Osteocyte (in vitro differentiated cells): ENCODE results near the gene NPNT. TPM values are rescaled to one million over a fixed set of nuclear protein-coding genes. Genes with fewer than 3 reads are reported as not detected.

Source experiments
- DNase-seq: peaks from one replicate; pipeline ENCODE4 v3.0.0; 2021; ENCODE audit warnings: mixed read lengths; ENCODE audit not compliant: unreplicated experiment; ENCODE audit errors: extremely low spot score
- H3K27ac Mint-ChIP-seq: one replicate; pipeline ENCODE4 v1.8.0; 2021; ENCODE audit warnings: mild to moderate bottlenecking, mixed read lengths; ENCODE audit not compliant: unreplicated experiment
- H3K27me3 Mint-ChIP-seq: one replicate; pipeline ENCODE4 v1.8.0; 2021; ENCODE audit warnings: mixed read lengths; ENCODE audit not compliant: unreplicated experiment
- H3K36me3 Mint-ChIP-seq: one replicate; pipeline ENCODE4 v1.8.0; 2021; ENCODE audit warnings: mixed read lengths; ENCODE audit not compliant: unreplicated experiment
- H3K4me1 Mint-ChIP-seq: one replicate; pipeline ENCODE4 v1.8.0; 2021; ENCODE audit warnings: mixed read lengths; ENCODE audit not compliant: unreplicated experiment
- H3K4me3 Mint-ChIP-seq: one replicate; pipeline ENCODE4 v1.8.0; 2021; ENCODE audit warnings: mild to moderate bottlenecking, moderate library complexity, mixed read lengths; ENCODE audit not compliant: unreplicated experiment
- H3K9me3 Mint-ChIP-seq: one replicate; pipeline ENCODE4 v1.8.0; 2021; ENCODE audit warnings: mixed read lengths; ENCODE audit not compliant: unreplicated experiment
- total RNA-seq: library from RNA; stranded (reverse); gene quantifications from 2 replicates; pipeline ENCODE4 v1.2.1, GENCODE V29; 2021
- TF ChIP-seq, protein P1 (sequence below): fragments of 200-600 bp; sonication (generic); IDR thresholded peaks from 2 replicates; pipeline ENCODE4 v1.5.0; 2021; ENCODE audit warnings: antibody characterized with exemption, mild to moderate bottlenecking, moderate library complexity

Gene NPNT
- total RNA-seq, 1 donor from 2014 or later = not detected

DNA sequence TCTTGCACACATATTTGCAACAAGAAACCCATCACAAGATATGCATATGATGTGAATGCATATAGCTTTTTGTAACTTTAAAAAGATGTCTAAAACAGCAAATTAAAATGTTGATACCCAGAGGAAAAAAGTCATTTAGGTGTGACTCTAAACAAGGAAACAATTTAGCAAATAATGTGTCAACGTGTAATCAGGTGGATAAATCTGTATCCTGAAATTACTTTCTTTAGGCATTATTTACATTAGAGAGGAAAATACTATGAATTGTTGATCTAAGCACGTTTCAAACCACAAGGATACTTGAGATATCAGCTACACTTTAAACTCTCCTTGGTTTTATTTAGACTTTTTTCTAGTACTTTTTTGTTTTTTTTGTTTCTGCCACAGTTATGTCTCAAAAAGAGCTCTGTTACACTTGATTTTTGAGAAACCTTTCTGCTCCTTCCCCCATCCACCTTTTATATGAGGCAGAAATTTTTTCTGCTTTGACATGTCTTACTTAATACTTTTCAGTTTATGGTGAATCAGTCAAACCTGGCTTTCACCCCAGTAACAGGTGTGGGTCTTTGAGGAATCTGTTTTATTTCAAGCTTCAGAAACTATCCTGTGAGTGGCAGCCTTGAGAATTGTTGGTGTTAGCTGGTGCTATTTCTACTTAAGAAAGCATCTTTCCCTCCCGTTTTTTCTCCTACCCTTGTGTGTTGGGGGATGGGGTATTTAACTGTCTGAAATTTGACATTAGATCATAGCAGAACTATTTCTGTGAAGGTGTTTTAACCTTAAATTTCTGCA, 1.9 kb downstream of the NPNT start:
- peaks cover 91% of the 10 kb centered on the region for H3K27me3 Mint-ChIP-seq
- TF ChIP-seq, protein P1, sequence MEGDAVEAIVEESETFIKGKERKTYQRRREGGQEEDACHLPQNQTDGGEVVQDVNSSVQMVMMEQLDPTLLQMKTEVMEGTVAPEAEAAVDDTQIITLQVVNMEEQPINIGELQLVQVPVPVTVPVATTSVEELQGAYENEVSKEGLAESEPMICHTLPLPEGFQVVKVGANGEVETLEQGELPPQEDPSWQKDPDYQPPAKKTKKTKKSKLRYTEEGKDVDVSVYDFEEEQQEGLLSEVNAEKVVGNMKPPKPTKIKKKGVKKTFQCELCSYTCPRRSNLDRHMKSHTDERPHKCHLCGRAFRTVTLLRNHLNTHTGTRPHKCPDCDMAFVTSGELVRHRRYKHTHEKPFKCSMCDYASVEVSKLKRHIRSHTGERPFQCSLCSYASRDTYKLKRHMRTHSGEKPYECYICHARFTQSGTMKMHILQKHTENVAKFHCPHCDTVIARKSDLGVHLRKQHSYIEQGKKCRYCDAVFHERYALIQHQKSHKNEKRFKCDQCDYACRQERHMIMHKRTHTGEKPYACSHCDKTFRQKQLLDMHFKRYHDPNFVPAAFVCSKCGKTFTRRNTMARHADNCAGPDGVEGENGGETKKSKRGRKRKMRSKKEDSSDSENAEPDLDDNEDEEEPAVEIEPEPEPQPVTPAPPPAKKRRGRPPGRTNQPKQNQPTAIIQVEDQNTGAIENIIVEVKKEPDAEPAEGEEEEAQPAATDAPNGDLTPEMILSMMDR = no peak
- no peaks in the 10 kb centered on the region for H3K9me3 Mint-ChIP-seq
- no peak for DNase-seq
- peaks cover 14% of the 10 kb centered on the region for H3K4me1 Mint-ChIP-seq
- no peak overlapping the region for H3K27ac Mint-ChIP-seq
- no peaks in the 10 kb centered on the region for H3K36me3 Mint-ChIP-seq
- peak overlapping the region; percentile 68 for H3K4me3 Mint-ChIP-seq

DNA sequence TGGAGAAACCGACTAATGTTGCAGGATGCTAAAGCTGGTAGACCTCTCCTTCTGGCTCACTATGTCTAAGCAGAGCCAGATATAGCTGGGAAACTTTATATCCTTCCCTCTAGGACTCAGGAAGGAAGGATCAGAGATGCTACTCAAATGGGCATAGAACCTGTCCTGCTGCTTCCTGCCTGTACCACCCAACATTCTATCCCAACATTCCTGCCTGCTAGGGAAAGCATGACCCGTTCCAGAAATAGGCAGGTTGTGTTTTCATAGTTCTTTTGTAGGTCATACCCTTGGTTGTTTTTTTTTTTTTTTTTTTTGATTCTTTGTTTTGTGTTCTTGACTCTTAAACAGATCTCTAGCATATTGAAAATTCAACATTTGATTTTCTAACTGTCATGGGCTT, 5.3 kb downstream of the NPNT start:
- Mint-ChIP-seq H3K36me3 (no peaks in the 10 kb centered on the region), H3K27ac (no peak overlapping the region), H3K27me3 (peaks cover 90% of the 10 kb centered on the region), H3K4me1 (peaks cover 9% of the 10 kb centered on the region), H3K9me3 (no peaks in the 10 kb centered on the region), H3K4me3 (no peak overlapping the region)
- TF ChIP-seq, protein P1 = no peak
- DNase-seq = no peak

DNA sequence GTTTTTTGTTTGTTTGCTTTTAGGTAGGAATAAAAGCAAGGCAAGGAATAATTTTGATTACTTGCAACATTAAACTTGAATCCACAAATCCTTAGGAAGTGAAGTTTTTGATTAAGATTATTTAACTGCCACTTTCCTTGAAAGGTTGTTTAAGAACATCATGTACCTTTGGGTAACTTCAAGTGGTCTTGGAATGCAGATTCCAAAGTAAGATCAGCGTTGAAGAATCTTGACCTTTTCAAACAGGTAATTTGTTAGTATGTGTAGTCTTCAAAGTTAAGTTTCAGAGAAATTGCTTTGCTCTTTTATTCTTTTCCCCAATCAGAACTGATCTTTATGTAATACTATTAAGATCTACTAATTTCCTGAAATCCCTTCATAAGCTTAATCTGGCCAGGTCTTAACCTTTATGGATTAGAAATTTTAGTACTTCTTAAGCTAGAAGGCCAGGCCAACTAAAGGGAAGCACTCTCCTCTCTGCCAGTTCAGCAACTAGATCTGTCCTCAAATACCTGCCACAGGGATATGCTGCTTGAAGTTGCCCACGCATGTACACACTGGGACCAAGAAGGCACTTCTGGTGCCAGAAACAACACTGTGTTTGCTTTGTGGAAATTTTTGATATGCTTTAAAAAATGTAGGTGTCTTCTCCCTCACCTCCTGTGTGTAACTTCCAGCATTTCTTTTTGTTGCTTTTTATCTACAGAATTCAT, 7.4 kb downstream of the NPNT start:
- no peaks in the 10 kb centered on the region for H3K9me3 Mint-ChIP-seq
- H3K27ac Mint-ChIP-seq = no peak overlapping the region
- H3K27me3 Mint-ChIP-seq = peaks cover 87% of the 10 kb centered on the region
- no peak for DNase-seq
- no peaks in the 10 kb centered on the region for H3K36me3 Mint-ChIP-seq
- H3K4me1 Mint-ChIP-seq = no peaks in the 10 kb centered on the region
- TF ChIP-seq, protein P1 = no peak
- H3K4me3 Mint-ChIP-seq = no peak overlapping the region

DNA sequence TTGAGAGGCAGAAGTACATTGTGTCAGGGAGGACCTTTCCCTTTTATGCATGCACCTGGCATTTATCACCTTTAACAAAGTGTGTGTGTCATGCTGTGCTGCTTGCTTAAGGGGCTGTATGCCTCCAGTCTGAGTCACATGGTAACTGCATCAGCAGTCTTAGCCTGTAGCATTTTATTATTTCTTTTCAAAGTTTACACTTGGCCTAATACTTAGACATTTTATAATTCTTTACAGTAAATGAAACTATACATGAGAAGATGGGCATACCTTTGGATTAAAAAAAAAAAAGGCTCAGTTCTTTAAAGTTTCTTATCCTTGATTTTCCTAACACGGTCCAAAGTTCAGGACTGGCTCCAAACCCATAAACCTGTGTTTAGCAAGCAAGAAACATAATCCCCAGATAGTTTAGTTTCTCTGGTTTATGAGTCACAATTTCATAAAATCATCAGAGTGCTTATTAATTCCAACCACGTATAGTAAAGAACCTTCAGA, 14.6 kb downstream of the NPNT start:
- TF ChIP-seq, protein P1 = no peak
- H3K4me3 Mint-ChIP-seq = no peak overlapping the region
- no peaks in the 10 kb centered on the region for H3K4me1 Mint-ChIP-seq
- H3K36me3 Mint-ChIP-seq = no peaks in the 10 kb centered on the region
- H3K27me3 Mint-ChIP-seq = peaks cover 60% of the 10 kb centered on the region
- H3K27ac Mint-ChIP-seq = no peak overlapping the region
- no peak for DNase-seq
- H3K9me3 Mint-ChIP-seq = no peaks in the 10 kb centered on the region

DNA sequence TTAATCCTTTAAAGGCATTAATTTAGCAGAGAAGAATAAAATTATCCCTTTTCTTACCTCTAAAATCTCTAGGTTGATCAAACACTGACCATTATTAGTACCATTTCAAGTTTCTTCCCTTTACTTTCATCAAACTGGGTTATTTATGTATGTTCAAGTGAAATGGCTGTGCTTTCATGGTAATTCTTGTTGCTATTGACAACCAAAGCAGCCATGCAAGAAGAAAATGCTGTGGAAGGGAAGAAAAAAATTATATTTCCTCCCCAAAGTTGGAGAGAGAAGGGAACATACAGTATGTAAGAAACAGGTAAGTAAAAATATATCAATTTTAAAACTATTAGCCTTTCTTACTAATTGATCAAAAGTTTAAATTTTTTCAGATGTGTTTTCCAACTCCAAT, 16.2 kb downstream of the NPNT start:
- H3K36me3 Mint-ChIP-seq = no peaks in the 10 kb centered on the region
- H3K27ac Mint-ChIP-seq = no peak overlapping the region
- H3K4me1 Mint-ChIP-seq = no peaks in the 10 kb centered on the region
- TF ChIP-seq, protein P1 = no peak
- no peak for DNase-seq
- peaks cover 53% of the 10 kb centered on the region for H3K27me3 Mint-ChIP-seq
- no peak overlapping the region for H3K4me3 Mint-ChIP-seq
- no peaks in the 10 kb centered on the region for H3K9me3 Mint-ChIP-seq
